ENCODE data around the gene HIRA.
A peak's percentile ranks its signal among the peaks of the same experiment; 100 is the strongest.

GRCh38 chr22:19430890-19431541, 517 bp downstream of the HIRA start:
- TF ChIP-seq CTCF (conservative IDR thresholded peaks at IDR 0.05 in 1 of 2, IDR thresholded peaks at IDR 0.05 in 1 of 2; ENCODE audit: extremely low read depth in 1 of 2, insufficient read depth in 1 of 2, low read depth in 1 of 2, low read length in 2 of 2) = peak in 1 of 2 donors; percentile 25
- no peak for TF ChIP-seq EZH2 (IDR thresholded peaks at IDR 0.05; ENCODE audit: borderline replicate concordance, low read length)
